Lower leg skin (tissue), 3 donors: ENCODE data around the gene ABCC4.

Experiments used
- POLR2A ChIP-seq, 2 donors: fragments of 450-650 bp; IDR thresholded peaks; one replicate each; pipeline ENCODE4 v1.6.1; 2016 to 2017; ENCODE audit warnings: antibody characterized with exemption in 2 of 2, mild to moderate bottlenecking in 1 of 2, moderate library complexity in 1 of 2
- TF ChIP-seq, protein P1 (sequence below), 3 donors: fragments of 450-650 bp; IDR thresholded peaks; one replicate each; pipeline ENCODE4 v1.5.1; 2016; ENCODE audit warnings: antibody characterized with exemption in 3 of 3, mild to moderate bottlenecking in 3 of 3, moderate library complexity in 2 of 3

DNA sequence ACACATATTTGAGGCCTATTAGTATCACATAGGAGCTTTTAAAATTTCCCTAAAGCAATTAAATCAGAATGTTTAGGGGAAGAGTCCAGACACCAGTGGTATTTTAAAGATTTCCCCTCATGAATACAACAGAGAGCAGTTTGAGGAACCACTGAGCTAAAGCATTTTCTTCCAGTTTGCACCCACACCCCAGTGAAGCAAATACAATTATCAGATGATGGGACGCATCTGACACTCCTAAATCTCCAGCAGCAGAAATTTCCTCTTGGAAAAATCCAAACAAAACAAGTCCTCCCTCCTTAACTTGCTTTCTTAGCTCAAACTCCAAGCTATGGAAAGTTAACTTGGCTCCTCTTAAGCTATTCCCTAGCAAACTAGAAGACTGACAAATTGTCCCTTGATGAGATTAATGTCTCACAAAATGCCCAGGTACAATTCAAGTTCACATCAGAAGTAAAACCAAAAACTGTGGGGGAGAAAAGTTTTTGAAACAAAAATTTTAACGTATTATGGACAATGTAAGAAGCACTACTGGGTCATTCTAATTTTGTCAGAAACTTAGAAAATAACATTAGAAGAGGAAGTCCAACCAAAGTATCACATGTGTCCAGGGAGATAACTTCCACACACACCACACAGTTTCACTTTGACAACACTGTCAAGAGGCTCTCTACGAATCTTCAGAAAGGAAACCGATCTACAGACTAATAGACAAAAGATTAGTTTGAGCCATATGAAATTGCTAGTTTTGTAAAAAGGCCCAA, 74.1 kb downstream of the ABCC4 start:
- TF ChIP-seq POLR2A (IDR thresholded peaks at IDR 0.05) = no peak
- TF ChIP-seq, protein P1, sequence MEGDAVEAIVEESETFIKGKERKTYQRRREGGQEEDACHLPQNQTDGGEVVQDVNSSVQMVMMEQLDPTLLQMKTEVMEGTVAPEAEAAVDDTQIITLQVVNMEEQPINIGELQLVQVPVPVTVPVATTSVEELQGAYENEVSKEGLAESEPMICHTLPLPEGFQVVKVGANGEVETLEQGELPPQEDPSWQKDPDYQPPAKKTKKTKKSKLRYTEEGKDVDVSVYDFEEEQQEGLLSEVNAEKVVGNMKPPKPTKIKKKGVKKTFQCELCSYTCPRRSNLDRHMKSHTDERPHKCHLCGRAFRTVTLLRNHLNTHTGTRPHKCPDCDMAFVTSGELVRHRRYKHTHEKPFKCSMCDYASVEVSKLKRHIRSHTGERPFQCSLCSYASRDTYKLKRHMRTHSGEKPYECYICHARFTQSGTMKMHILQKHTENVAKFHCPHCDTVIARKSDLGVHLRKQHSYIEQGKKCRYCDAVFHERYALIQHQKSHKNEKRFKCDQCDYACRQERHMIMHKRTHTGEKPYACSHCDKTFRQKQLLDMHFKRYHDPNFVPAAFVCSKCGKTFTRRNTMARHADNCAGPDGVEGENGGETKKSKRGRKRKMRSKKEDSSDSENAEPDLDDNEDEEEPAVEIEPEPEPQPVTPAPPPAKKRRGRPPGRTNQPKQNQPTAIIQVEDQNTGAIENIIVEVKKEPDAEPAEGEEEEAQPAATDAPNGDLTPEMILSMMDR (IDR thresholded peaks at IDR 0.05) = no peak
